ENCODE measurements around the gene SLC1A3.
A peak's percentile ranks its signal among the peaks of the same experiment; 100 is the strongest.

The SLC1A3 gene

DNA sequence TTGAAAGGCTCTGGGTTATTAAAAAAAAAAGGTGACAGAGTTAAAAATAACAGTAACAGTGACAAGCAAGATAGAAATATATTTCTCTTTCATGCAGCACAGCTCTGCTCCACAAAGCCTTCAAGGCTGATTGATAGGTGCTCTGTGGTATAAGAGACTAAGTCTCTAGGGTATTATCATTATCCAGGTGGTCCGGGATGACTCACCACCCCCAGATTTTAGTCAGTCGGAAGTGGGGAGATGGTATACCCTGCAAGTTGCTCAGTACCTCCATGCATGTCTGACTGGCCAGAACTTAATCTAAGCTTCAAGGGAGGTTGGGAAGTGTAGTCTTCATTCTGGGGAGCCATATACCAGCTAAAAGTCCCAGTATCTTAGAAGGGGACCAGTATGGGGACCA, 76.1 kb downstream of the SLC1A3 start:
- no peak overlapping the region for H3K27ac ChIP-seq
- no peak overlapping the region for H3K4me3 ChIP-seq (ENCODE audit: low read depth in 1 of 2, low read length in 1 of 2)
- no peaks in the 10 kb centered on the region for H3K9me3 ChIP-seq
- peaks cover 40 to 43% of the 10 kb centered on the region in 2 experiments for H3K4me1 ChIP-seq (ENCODE audit: control insufficient read depth in 1 of 2, insufficient read depth in 1 of 2, low read depth in 1 of 2, low read length in 1 of 2)
- TF ChIP-seq, protein P1, sequence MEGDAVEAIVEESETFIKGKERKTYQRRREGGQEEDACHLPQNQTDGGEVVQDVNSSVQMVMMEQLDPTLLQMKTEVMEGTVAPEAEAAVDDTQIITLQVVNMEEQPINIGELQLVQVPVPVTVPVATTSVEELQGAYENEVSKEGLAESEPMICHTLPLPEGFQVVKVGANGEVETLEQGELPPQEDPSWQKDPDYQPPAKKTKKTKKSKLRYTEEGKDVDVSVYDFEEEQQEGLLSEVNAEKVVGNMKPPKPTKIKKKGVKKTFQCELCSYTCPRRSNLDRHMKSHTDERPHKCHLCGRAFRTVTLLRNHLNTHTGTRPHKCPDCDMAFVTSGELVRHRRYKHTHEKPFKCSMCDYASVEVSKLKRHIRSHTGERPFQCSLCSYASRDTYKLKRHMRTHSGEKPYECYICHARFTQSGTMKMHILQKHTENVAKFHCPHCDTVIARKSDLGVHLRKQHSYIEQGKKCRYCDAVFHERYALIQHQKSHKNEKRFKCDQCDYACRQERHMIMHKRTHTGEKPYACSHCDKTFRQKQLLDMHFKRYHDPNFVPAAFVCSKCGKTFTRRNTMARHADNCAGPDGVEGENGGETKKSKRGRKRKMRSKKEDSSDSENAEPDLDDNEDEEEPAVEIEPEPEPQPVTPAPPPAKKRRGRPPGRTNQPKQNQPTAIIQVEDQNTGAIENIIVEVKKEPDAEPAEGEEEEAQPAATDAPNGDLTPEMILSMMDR (IDR thresholded peaks at IDR 0.05) = no peak
- H3K36me3 ChIP-seq = no peaks in the 10 kb centered on the region
- H3K27me3 ChIP-seq = no peaks in the 10 kb centered on the region

DNA sequence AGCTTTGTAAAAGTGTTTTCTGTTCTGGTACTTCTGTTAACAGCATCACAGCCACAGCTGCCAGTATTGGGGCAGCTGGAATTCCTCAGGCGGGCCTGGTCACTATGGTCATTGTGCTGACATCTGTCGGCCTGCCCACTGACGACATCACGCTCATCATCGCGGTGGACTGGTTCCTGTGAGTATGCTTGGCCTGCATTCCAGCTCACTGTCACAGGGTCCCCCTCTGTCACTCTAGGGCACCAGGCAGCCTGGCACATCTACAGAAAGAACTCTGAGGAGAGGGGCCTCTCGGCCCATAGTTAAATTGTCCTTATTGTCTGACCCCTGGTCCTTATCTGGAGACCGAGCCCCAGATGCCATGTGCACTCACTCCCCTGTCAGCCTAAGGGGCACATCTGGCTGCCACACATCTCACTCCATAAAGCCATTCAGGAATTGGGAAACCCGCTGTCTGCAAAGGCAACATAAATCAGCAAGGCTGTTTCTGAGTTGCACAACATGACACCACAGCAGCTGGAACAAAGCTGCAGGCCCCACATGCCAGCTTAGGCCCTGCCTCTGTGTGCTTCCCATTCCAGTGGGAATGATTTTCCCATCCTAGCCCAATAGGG, 77.5 kb downstream of the SLC1A3 start:
- Histone ChIP-seq H3K27ac (peak overlapping the region; percentile 84), H3K4me1 (ENCODE audit: control insufficient read depth in 1 of 2, insufficient read depth in 1 of 2, low read depth in 1 of 2, low read length in 1 of 2) (peaks cover 34 to 38% of the 10 kb centered on the region in 2 experiments), H3K27me3 (no peaks in the 10 kb centered on the region), H3K9me3 (no peaks in the 10 kb centered on the region), H3K36me3 (no peaks in the 10 kb centered on the region), H3K4me3 (ENCODE audit: low read depth in 1 of 2, low read length in 1 of 2) (no peak overlapping the region)
- TF ChIP-seq, protein P1 (IDR thresholded peaks at IDR 0.05) = no peak

DNA sequence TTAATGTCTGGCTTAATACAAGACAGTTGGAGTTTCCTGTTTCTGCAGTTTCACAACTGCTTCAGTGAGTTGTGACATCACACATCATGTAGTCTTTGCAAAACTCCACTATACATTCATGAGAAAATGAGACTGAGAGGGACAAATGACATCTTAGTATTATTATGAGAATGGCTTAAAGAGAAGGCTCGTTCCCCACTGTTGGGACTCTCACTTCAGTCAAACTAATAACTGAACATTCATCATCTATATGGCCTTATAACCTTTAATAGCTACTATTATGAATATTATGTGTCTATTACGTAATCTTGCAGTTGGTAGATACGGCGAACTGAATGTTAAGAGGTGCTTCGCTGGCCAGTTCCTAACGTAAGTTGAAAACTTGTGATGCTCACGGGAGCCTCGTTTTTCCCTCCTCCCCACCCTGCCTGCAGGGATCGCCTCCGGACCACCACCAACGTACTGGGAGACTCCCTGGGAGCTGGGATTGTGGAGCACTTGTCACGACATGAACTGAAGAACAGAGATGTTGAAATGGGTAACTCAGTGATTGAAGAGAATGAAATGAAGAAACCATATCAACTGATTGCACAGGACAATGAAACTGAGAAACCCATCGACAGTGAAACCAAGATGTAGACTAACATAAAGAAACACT, 79.4 kb downstream of the SLC1A3 start:
- Histone ChIP-seq H3K4me3 (ENCODE audit: low read depth in 1 of 2, low read length in 1 of 2) (peak overlapping the region; percentile 40 to 49), H3K27ac (peak overlapping the region; percentile 84), H3K9me3 (no peaks in the 10 kb centered on the region), H3K4me1 (ENCODE audit: control insufficient read depth in 1 of 2, insufficient read depth in 1 of 2, low read depth in 1 of 2, low read length in 1 of 2) (peaks cover 46 to 49% of the 10 kb centered on the region in 2 experiments), H3K36me3 (no peaks in the 10 kb centered on the region), H3K27me3 (no peaks in the 10 kb centered on the region)
- TF ChIP-seq, protein P1 (IDR thresholded peaks at IDR 0.05) = no peak

DNA sequence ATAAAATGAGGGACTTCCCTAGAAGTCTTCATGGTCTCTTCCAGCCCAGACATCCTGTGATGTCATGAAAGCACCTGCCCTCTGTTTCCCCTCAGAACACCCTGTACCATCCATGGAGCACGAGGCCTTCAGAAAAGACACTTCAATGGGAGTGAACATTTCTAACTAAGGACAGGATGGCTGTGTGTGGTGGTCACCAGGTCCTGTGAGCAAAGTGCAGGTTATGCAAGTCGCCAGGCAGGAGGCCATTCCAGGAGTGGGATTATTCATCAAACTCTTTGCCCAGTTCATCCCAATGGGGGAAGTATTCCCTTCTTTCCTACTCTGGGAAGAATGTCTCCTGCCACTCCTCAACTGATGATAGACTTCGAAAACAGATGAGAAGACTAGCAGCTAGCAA, 80.5 kb downstream of the SLC1A3 start:
- no peaks in the 10 kb centered on the region for H3K36me3 ChIP-seq
- H3K4me1 ChIP-seq (ENCODE audit: control insufficient read depth in 1 of 2, insufficient read depth in 1 of 2, low read depth in 1 of 2, low read length in 1 of 2) = peaks cover 46 to 49% of the 10 kb centered on the region in 2 experiments
- TF ChIP-seq, protein P1 (IDR thresholded peaks at IDR 0.05) = no peak
- no peaks in the 10 kb centered on the region for H3K9me3 ChIP-seq
- no peak overlapping the region for H3K4me3 ChIP-seq (ENCODE audit: low read depth in 1 of 2, low read length in 1 of 2)
- no peaks in the 10 kb centered on the region for H3K27me3 ChIP-seq
- H3K27ac ChIP-seq = no peak overlapping the region

DNA sequence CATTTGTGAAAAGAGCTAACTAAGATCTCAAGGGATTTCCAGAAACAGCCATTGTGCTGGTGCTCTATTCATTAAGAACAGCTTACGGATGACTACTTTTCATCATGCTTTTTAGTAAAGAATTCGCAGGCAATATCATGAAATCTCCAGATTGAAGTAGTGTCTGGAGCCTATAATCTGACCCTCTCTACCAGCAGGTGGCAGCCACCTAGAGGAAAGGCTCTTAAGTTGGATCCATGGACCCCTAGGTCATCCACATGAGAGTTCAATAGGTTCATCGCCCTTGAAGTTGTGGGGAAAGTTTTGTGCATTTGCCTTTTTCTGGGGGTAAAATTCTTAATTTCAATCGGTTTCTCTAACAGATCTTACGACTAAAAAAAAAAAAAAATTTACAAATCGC, 82.3 kb downstream of the SLC1A3 start:
- TF ChIP-seq, protein P1 (IDR thresholded peaks at IDR 0.05) = no peak
- H3K9me3 ChIP-seq = no peaks in the 10 kb centered on the region
- no peaks in the 10 kb centered on the region for H3K27me3 ChIP-seq
- no peak overlapping the region for H3K27ac ChIP-seq
- no peak overlapping the region for H3K4me3 ChIP-seq (ENCODE audit: low read depth in 1 of 2, low read length in 1 of 2)
- H3K4me1 ChIP-seq (ENCODE audit: control insufficient read depth in 1 of 2, insufficient read depth in 1 of 2, low read depth in 1 of 2, low read length in 1 of 2) = peaks cover 54 to 56% of the 10 kb centered on the region in 2 experiments
- H3K36me3 ChIP-seq = no peaks in the 10 kb centered on the region

All from neutrophil (primary cell).